ENCODE measurements around the gene YY1. TPM values are rescaled to one million over a fixed set of nuclear protein-coding genes. Genes with fewer than 3 reads are reported as not detected.
A peak's percentile ranks its signal among the peaks of the same experiment; 100 is the strongest.
"Not testable (repeated sequence)": the region's sequence is repeated elsewhere in the genome, so short reads cannot be mapped to it uniquely, and the experiment has no call there.

Gene YY1
- polyA plus RNA-seq, 3 donors, result 13.3 to 35.2 (median 15.7) TPM

DNA sequence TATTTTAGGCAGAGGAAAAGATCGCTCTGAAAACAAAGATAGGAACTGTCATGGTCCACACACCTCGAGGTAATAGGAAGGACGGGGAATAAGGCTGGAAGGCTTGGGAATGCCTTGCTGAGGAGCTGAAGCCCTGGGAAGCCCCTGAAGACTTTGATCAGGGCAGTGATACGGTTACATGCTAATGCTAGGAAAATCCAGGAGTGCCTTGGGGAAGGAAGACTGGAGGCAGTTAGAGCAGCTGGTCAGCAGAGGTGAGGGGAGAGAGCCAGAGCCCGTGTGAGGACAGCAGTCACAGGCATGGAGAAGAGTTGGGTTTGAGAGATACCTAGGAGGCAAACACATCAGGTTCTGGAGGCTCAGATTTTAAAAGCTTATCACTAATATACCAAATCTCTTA is 8.6 kb upstream of the YY1 start:
- Histone ChIP-seq H3K27me3 (ENCODE audit: control insufficient read depth in 2 of 2, insufficient read depth in 2 of 2, low read length in 2 of 2) (no peaks in the 10 kb centered on the region), H3K27ac (ENCODE audit: low read depth in 1 of 2, low read length in 2 of 2) (no peak overlapping the region), H3K36me3 (replicated peaks in 1 of 2; ENCODE audit: control insufficient read depth in 1 of 2, insufficient read depth in 2 of 2, low read length in 2 of 2) (peaks cover 12 to 43% of the 10 kb centered on the region in 2 donors), H2AFZ (ENCODE audit: insufficient read depth, low read depth, low read length, poor library complexity, severe bottlenecking) (no peak overlapping the region), H3K79me2 (ENCODE audit: insufficient read depth, low read length) (peaks cover 92% of the 10 kb centered on the region), H3K9ac (ENCODE audit: insufficient read depth, low read length, poor library complexity, severe bottlenecking) (no peak overlapping the region), H3K4me1 (ENCODE audit: control insufficient read depth in 1 of 2, insufficient read depth in 2 of 2, low read length in 2 of 2) (peaks cover 0 to 2% of the 10 kb centered on the region in 2 donors), H3K4me3 (replicated peaks in 1 of 3; ENCODE audit: low read depth in 2 of 3, low read length in 3 of 3) (no peak overlapping the region), H3K9me3 (replicated peaks in 1 of 2; ENCODE audit: control insufficient read depth in 1 of 2, insufficient read depth in 1 of 2, low read length in 2 of 2) (no peaks in the 10 kb centered on the region), H4K20me1 (ENCODE audit: insufficient read depth, low read length) (peaks cover 48% of the 10 kb centered on the region), H3K4me2 (replicated peaks; ENCODE audit: extremely low read depth, low read length, poor library complexity, severe bottlenecking) (no peak overlapping the region)
- peaks cover 25 to 33% of the 10 kb centered on the region in 2 donors for H3K36me3 Mint-ChIP-seq
- intact Hi-C loops (cut with micrococcal nuclease), result no loop called here
- TF ChIP-seq, protein P1, sequence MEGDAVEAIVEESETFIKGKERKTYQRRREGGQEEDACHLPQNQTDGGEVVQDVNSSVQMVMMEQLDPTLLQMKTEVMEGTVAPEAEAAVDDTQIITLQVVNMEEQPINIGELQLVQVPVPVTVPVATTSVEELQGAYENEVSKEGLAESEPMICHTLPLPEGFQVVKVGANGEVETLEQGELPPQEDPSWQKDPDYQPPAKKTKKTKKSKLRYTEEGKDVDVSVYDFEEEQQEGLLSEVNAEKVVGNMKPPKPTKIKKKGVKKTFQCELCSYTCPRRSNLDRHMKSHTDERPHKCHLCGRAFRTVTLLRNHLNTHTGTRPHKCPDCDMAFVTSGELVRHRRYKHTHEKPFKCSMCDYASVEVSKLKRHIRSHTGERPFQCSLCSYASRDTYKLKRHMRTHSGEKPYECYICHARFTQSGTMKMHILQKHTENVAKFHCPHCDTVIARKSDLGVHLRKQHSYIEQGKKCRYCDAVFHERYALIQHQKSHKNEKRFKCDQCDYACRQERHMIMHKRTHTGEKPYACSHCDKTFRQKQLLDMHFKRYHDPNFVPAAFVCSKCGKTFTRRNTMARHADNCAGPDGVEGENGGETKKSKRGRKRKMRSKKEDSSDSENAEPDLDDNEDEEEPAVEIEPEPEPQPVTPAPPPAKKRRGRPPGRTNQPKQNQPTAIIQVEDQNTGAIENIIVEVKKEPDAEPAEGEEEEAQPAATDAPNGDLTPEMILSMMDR (IDR thresholded peaks at IDR 0.05), result no peak
- WGBS (ENCODE audit: insufficient coverage), result 90% methylated on average over 4 of the region's 5 CpGs
- no peak overlapping the region for H3K4me3 Mint-ChIP-seq
- DNase-seq, result no peak
- peaks cover 9% of the 10 kb centered on the region for H3K4me1 Mint-ChIP-seq
- H3K27me3 Mint-ChIP-seq (ENCODE audit: low read depth in 3 of 3), result no peaks in the 10 kb centered on the region
- H3K9me3 Mint-ChIP-seq, result no peaks in the 10 kb centered on the region
- H3K27ac Mint-ChIP-seq, result peak overlapping the region in 2 of 7 donors; percentile 50 to 70

DNA sequence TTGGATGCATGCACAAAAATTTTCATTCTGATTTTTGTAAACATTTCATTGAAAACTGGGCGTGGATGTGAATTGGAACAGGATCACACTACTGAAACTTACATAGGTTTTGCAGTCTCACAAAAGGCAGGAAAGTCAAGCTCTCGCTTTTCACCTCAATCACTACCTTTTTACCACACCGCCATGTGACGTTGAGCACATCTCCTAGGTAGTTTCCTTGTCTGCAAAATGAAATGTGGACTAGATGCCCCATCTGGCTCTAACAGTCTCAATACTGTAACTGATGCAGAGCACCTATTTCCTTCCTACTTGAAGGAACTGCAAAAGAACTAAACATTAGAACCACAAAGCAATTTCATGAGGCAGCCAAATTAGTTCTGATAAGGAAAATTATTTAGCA is 4.4 kb upstream of the YY1 start:
- Mint-ChIP-seq H3K9me3 (no peaks in the 10 kb centered on the region), H3K36me3 (peaks cover 17 to 38% of the 10 kb centered on the region in 2 donors), H3K4me3 (no peak overlapping the region), H3K27me3 (ENCODE audit: low read depth in 3 of 3) (no peaks in the 10 kb centered on the region), H3K4me1 (peaks cover 27% of the 10 kb centered on the region), H3K27ac (no peak overlapping the region)
- Histone ChIP-seq H3K36me3 (replicated peaks in 1 of 2; ENCODE audit: control insufficient read depth in 1 of 2, insufficient read depth in 2 of 2, low read length in 2 of 2) (peaks cover 6 to 34% of the 10 kb centered on the region in 2 donors), H3K9me3 (replicated peaks in 1 of 2; ENCODE audit: control insufficient read depth in 1 of 2, insufficient read depth in 1 of 2, low read length in 2 of 2) (no peaks in the 10 kb centered on the region), H3K27ac (ENCODE audit: low read depth in 1 of 2, low read length in 2 of 2) (no peak overlapping the region), H3K4me3 (replicated peaks in 1 of 3; ENCODE audit: low read depth in 2 of 3, low read length in 3 of 3) (no peak overlapping the region), H3K9ac (ENCODE audit: insufficient read depth, low read length, poor library complexity, severe bottlenecking) (no peak overlapping the region), H3K4me2 (replicated peaks; ENCODE audit: extremely low read depth, low read length, poor library complexity, severe bottlenecking) (no peak overlapping the region), H3K27me3 (ENCODE audit: control insufficient read depth in 2 of 2, insufficient read depth in 2 of 2, low read length in 2 of 2) (no peaks in the 10 kb centered on the region), H4K20me1 (ENCODE audit: insufficient read depth, low read length) (peaks cover 73% of the 10 kb centered on the region), H3K4me1 (ENCODE audit: control insufficient read depth in 1 of 2, insufficient read depth in 2 of 2, low read length in 2 of 2) (peaks cover 19 to 23% of the 10 kb centered on the region in 2 donors), H2AFZ (ENCODE audit: insufficient read depth, low read depth, low read length, poor library complexity, severe bottlenecking) (no peak overlapping the region), H3K79me2 (ENCODE audit: insufficient read depth, low read length) (peaks cover 93% of the 10 kb centered on the region)
- TF ChIP-seq, protein P1 (IDR thresholded peaks at IDR 0.05), result no peak
- WGBS (ENCODE audit: insufficient coverage), result no CpG with 5 or more reads among the region's 4 CpGs
- no peak for DNase-seq
- intact Hi-C loops (cut with micrococcal nuclease), result no loop called here

DNA sequence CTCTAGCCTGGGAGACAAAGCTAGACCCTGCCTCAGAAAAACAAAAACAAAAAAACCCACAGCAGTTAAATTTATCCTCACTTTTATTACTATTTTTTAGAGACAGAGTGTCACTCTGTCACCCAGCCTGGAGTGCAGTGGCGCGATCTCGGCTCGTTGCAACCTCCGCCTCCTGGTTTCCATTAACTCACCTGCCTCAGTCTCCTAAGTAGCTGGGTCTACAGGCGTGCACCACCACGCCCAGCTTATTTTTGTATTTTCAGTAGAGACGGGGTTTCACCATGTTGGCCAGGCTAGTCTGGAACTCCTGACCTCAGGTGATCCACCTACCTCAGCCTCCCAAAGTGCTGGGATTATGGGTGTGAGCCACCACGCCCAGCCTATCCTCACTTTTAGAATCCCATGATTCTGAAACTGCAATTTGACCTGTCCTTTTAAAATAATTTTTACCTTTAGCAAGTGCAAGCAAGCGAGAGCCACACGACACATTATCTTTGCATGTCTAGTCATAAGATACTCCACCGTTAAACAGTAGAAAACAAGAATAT is 2.6 kb upstream of the YY1 start:
- H3K36me3 Mint-ChIP-seq, result peaks cover 8 to 26% of the 10 kb centered on the region in 2 donors
- peaks cover 73% of the 10 kb centered on the region for H4K20me1 ChIP-seq (ENCODE audit: insufficient read depth, low read length)
- H3K79me2 ChIP-seq (ENCODE audit: insufficient read depth, low read length), result peaks cover 89% of the 10 kb centered on the region
- H3K27ac ChIP-seq (ENCODE audit: low read depth in 1 of 2, low read length in 2 of 2), result peak overlapping the region in 1 of 2 donors; percentile 91
- H3K9me3 ChIP-seq (replicated peaks in 1 of 2; ENCODE audit: control insufficient read depth in 1 of 2, insufficient read depth in 1 of 2, low read length in 2 of 2); H2AFZ ChIP-seq (ENCODE audit: insufficient read depth, low read depth, low read length, poor library complexity, severe bottlenecking); H3K9ac ChIP-seq (ENCODE audit: insufficient read depth, low read length, poor library complexity, severe bottlenecking); H3K27me3 ChIP-seq (ENCODE audit: control insufficient read depth in 2 of 2, insufficient read depth in 2 of 2, low read length in 2 of 2); H3K9me3 Mint-ChIP-seq; H3K27me3 Mint-ChIP-seq (ENCODE audit: low read depth in 3 of 3); DNase-seq: not testable (repeated sequence)
- 93% methylated on average over 9 of the region's 12 CpGs for WGBS (ENCODE audit: insufficient coverage)
- intact Hi-C loops (cut with micrococcal nuclease), result loop anchor here in 1 of 2 donors (5.0 kb wide), 1 partner anchor 141 kb away; the partner anchor contains the start of gene WDR25
- peak overlapping the region in 6 of 7 donors; percentile 47 to 91 (median 80) for H3K27ac Mint-ChIP-seq
- H3K36me3 ChIP-seq (replicated peaks in 1 of 2; ENCODE audit: control insufficient read depth in 1 of 2, insufficient read depth in 2 of 2, low read length in 2 of 2), result peaks cover under 1 to 19% of the 10 kb centered on the region in 2 donors
- H3K4me3 ChIP-seq (replicated peaks in 1 of 3; ENCODE audit: low read depth in 2 of 3, low read length in 3 of 3), result peak overlapping the region in 1 of 3 experiments; percentile 99
- H3K4me2 ChIP-seq (replicated peaks; ENCODE audit: extremely low read depth, low read length, poor library complexity, severe bottlenecking), result peak overlapping the region; percentile 86
- peaks cover 24 to 32% of the 10 kb centered on the region in 2 donors for H3K4me1 ChIP-seq (ENCODE audit: control insufficient read depth in 1 of 2, insufficient read depth in 2 of 2, low read length in 2 of 2)
- peak overlapping the region in 1 of 2 donors; percentile 37 for H3K4me3 Mint-ChIP-seq
- H3K4me1 Mint-ChIP-seq, result peaks cover 35% of the 10 kb centered on the region

All from CD14-positive monocyte (primary cell).